LNCAP (cell line): ENCODE data around the gene ACTL9.

Source experiments
- CTCF ChIP-seq: fragments of 450-650 bp; IDR thresholded peaks from 2 replicates; pipeline ENCODE4 v1.5.1; 2017; ENCODE audit warnings: mild to moderate bottlenecking

Gene ACTL9

DNA sequence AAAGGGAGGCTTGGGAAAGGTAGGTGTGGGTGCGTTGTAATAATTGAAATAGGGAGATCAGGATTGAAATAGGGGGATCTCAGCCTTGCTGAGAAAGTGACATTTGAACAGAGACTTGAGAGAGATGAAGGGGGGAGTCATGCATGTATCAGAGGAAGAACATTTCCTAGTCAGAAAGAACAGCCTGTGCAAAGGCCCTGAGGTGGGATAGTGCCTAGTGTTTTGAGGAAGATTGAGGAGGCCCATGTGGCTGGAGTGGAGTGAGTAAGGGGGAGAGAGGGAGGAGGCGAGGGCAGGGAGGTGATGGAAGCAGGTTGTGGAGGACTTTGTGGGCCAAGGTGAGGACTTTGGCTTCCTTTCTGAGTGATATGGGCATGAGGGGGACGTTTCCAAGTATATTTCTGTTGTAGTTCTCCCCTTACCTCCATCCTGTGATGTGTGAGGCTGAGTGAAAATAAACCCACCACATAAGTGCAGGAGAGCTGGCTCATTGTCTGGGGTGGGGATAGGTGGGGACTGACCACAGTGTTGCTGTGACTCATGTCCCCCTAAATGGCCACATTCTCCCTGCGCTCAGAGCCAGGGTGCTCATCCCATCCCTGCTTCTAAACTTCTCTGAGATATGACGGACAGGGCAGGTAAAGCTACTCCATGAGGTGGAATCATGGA, 17.8 kb downstream of the ACTL9 start:
- no peak for TF ChIP-seq CTCF

- TF ChIP-seq CTCF: no peak
These were observed 20.3 kb downstream of the ACTL9 start for GRCh38 chr19:8678244-8678807.

DNA sequence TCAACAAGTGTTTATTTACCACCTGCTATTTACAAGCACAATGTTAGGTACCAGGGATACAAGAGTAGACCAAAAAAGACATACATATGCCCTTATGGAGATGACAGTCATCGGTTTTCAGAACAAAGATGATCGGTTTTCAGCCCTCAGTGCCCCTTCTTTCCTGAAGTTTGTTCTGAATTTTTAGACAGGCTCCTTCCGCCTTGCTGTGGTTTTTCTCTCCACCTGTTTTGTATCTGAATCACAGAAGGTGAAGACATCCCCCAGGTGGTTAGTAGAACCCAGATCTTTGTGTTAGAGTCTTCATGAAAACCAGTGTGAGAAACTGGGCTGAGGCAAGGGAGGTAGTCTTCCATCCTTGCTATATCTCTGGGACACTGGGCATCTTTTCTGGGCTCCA, 23.5 kb downstream of the ACTL9 start:
- TF ChIP-seq CTCF: no peak

DNA sequence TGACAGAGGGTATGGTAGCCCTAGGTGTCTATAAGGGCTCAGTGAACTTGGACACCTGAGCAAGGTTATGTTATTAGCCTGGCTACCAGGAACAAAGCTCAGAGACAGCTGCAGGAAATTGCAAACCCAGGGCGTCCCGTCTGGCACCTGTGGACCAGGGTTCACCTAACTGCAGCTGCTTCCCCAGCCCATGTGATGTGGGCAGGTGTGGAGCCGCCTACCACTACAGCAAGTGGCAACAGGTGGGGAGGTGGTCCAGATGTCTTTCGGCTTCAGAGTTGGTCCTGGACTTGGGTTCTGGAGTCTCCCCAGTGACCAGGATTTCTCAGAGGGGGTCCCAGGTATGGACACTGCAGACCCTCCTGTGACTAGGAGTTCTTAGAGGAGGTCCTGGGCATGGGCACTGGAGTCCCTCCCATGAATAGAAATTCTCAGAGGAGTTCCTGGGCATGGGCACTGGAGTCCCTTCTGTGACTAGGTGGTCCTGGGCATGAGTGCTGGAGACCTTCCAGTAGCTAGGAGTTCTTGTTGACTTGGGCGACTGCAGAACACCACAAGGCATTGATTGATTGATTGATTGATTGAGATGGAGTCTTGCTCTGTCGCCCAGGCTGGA, 25.2 kb downstream of the ACTL9 start:
- TF ChIP-seq CTCF: no peak

GRCh38 chr19:8666814-8667405, 31.7 kb downstream of the ACTL9 start:
- TF ChIP-seq CTCF: no peak

- no peak for TF ChIP-seq CTCF
These were observed 33.0 kb downstream of the ACTL9 start for GRCh38 chr19:8665468-8666213.

DNA sequence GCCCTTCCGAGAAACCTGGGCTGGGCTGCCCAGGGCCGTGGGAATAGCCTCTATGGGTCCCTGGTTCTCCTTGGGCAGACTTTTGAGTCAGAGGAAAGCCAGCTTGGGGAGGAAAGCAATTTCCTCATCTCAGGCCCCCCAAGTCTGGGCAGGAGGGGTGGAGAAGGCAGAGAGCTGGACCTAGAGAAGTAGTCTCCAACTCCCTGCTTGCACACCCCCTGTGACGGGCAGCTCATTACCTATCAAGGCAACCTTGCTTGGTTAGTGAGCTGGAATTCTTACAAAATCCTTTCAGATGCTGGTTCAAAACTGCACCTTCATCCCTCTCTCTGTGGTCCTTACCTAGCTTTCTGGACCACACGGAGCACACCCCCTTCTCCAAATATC, 33.9 kb downstream of the ACTL9 start:
- no peak for TF ChIP-seq CTCF
